GM21447 (cell line): ENCODE measurements around the gene PLEKHG3.

ENCODE experiments used
- ATAC-seq: cut with Tn5 transposase; IDR thresholded peaks from one replicate; pipeline ENCODE4 v1.9.1; 2021; ENCODE audit not compliant: unreplicated experiment

Gene PLEKHG3

GRCh38 chr14:64743061-64743460 lies 38.8 kb downstream of the PLEKHG3 start:
- no peak for ATAC-seq

GRCh38 chr14:64745511-64746091 lies 41.4 kb downstream of the PLEKHG3 start:
- no peak for ATAC-seq

GRCh38 chr14:64746298-64747250 lies 42.4 kb downstream of the PLEKHG3 start:
- ATAC-seq, result no peak

GRCh38 chr14:64747327-64747726 lies 43.1 kb downstream of the PLEKHG3 start:
- ATAC-seq, result no peak

GRCh38 chr14:64748521-64748920 lies 44.3 kb downstream of the PLEKHG3 start:
- ATAC-seq, result no peak

- no peak for ATAC-seq
These were observed 44.9 kb downstream of the PLEKHG3 start for GRCh38 chr14:64748995-64749714.

GRCh38 chr14:64752909-64753308 lies 48.7 kb downstream of the PLEKHG3 start:
- ATAC-seq, result no peak

GRCh38 chr14:64753374-64753773 lies 49.1 kb downstream of the PLEKHG3 start:
- no peak for ATAC-seq

GRCh38 chr14:64753999-64754398 lies 49.8 kb downstream of the PLEKHG3 start:
- ATAC-seq, result no peak

- no peak for ATAC-seq
These were observed 50.5 kb downstream of the PLEKHG3 start for GRCh38 chr14:64754685-64755084.

- no peak for ATAC-seq
These were observed 51.6 kb downstream of the PLEKHG3 start for GRCh38 chr14:64755781-64756221.

GRCh38 chr14:64756712-64757111 lies 52.5 kb downstream of the PLEKHG3 start:
- ATAC-seq, result no peak

GRCh38 chr14:64757601-64758000 lies 53.4 kb downstream of the PLEKHG3 start:
- ATAC-seq, result no peak

GRCh38 chr14:64758025-64758521 lies 53.8 kb downstream of the PLEKHG3 start:
- ATAC-seq, result no peak

GRCh38 chr14:64758691-64759554 lies 54.7 kb downstream of the PLEKHG3 start:
- ATAC-seq, result no peak

GRCh38 chr14:64759555-64759938 lies 55.3 kb downstream of the PLEKHG3 start:
- no peak for ATAC-seq

- no peak for ATAC-seq
These were observed 56.0 kb downstream of the PLEKHG3 start for GRCh38 chr14:64760146-64760755.

- ATAC-seq, result no peak
These were observed 56.7 kb downstream of the PLEKHG3 start for GRCh38 chr14:64760916-64761315.

- no peak for ATAC-seq
These were observed 57.3 kb downstream of the PLEKHG3 start for GRCh38 chr14:64761441-64762043.
